HG02798 (cell line): ENCODE measurements around the gene SELENOK.
"Not testable (repeated sequence)": the region's sequence is repeated elsewhere in the genome, so short reads cannot be mapped to it uniquely, and the experiment has no call there.

Experiments used
- ATAC-seq: cut with Tn5 transposase; IDR thresholded peaks from one replicate; pipeline ENCODE4 v1.9.1; 2021; ENCODE audit warnings: mild to moderate bottlenecking; ENCODE audit not compliant: unreplicated experiment, poor library complexity

The SELENOK gene

GRCh38 chr3:53891497-53892285 lies at the start of gene SELENOK:
SELENOK (minus strand) TSS chr3:53891859.
- ATAC-seq, result peak; percentile 96

- no peak for ATAC-seq
These were observed 49.5 kb upstream of the SELENOK start for GRCh38 chr3:53941184-53941583.

- no peak for ATAC-seq
These were observed 49.0 kb upstream of the SELENOK start for GRCh38 chr3:53940623-53941022.

GRCh38 chr3:53939813-53940212 lies 48.2 kb upstream of the SELENOK start:
- ATAC-seq, result no peak

GRCh38 chr3:53939086-53939582 lies 47.5 kb upstream of the SELENOK start:
- ATAC-seq, result no peak

GRCh38 chr3:53938645-53939044 lies 47.0 kb upstream of the SELENOK start:
- ATAC-seq, result peak; percentile 71

GRCh38 chr3:53936347-53936746 lies 44.7 kb upstream of the SELENOK start:
- ATAC-seq, result no peak

- no peak for ATAC-seq
These were observed 43.7 kb upstream of the SELENOK start for GRCh38 chr3:53935283-53935901.

- not testable (repeated sequence) for ATAC-seq
These were observed 35.7 kb upstream of the SELENOK start for GRCh38 chr3:53927208-53927872.

GRCh38 chr3:53921296-53921695 lies 29.6 kb upstream of the SELENOK start:
- ATAC-seq, result peak; percentile 36

GRCh38 chr3:53919741-53920140 lies 28.1 kb upstream of the SELENOK start:
- ATAC-seq, result no peak

- ATAC-seq, result no peak
These were observed 21.7 kb upstream of the SELENOK start for GRCh38 chr3:53913401-53913800.

- no peak for ATAC-seq
These were observed 11.1 kb upstream of the SELENOK start for GRCh38 chr3:53902711-53903110.

- ATAC-seq, result no peak
These were observed 10.4 kb upstream of the SELENOK start for GRCh38 chr3:53902067-53902466.

- no peak for ATAC-seq
These were observed 9.1 kb upstream of the SELENOK start for GRCh38 chr3:53900666-53901331.

- ATAC-seq, result no peak
These were observed 8.1 kb upstream of the SELENOK start for GRCh38 chr3:53899750-53900149.

GRCh38 chr3:53892286-53892637 lies 603 bp upstream of the SELENOK start:
- ATAC-seq, result no peak

- ATAC-seq, result no peak
These were observed 758 bp downstream of the SELENOK start for GRCh38 chr3:53890726-53891475.

GRCh38 chr3:53888232-53888631 lies 3.4 kb downstream of the SELENOK start:
- ATAC-seq, result no peak

GRCh38 chr3:53887446-53887845 lies 4.2 kb downstream of the SELENOK start:
- ATAC-seq, result no peak
